Stimulated activated naive B cell treated with anti-CD40 and anti-IgM and Interleukin-4, amounts not matched to agents 10 μg/mL and 1 μg/mL and 100 μg/mL, for 72 hours (primary cell): ENCODE results near the gene KRT38.
A peak's percentile ranks its signal among the peaks of the same experiment; 100 is the strongest.
"Not testable (repeated sequence)": the region's sequence is repeated elsewhere in the genome, so short reads cannot be mapped to it uniquely, and the experiment has no call there.

Experiments
- ATAC-seq, 2 donors: fragments of 150-1000 bp; cut with Tn5 transposase; replicated peaks; 2 replicates each; pipeline ENCODE4 v1.10.0; 2021; ENCODE audit warnings: moderate library complexity in 1 of 2
- DNase-seq: peaks from one replicate; pipeline ENCODE4 v3.0.0; 2021
- H3K27ac Mint-ChIP-seq: one replicate; pipeline ENCODE4 v1.8.0; 2022; ENCODE audit warnings: mild to moderate bottlenecking, mixed read lengths
- H3K27me3 Mint-ChIP-seq, 2 donors: one replicate each; pipeline ENCODE4 v1.8.0; 2022; ENCODE audit warnings: mixed read lengths in 2 of 2
- H3K36me3 Mint-ChIP-seq, 2 donors: one replicate each; pipeline ENCODE4 v1.8.0; 2022; ENCODE audit warnings: mixed read lengths in 2 of 2, mild to moderate bottlenecking in 1 of 2
- H3K4me1 Mint-ChIP-seq, 2 donors: one replicate each; pipeline ENCODE4 v1.8.0; 2022; ENCODE audit warnings: mixed read lengths in 2 of 2, mild to moderate bottlenecking in 1 of 2
- H3K4me3 Mint-ChIP-seq, 2 donors: one replicate each; pipeline ENCODE4 v1.8.0; 2022; ENCODE audit warnings: mild to moderate bottlenecking in 2 of 2, mixed read lengths in 2 of 2, moderate library complexity in 1 of 2
- H3K9me3 Mint-ChIP-seq, 2 donors: one replicate each; pipeline ENCODE4 v1.8.0; 2022; ENCODE audit warnings: mixed read lengths in 2 of 2, mild to moderate bottlenecking in 1 of 2

KRT38 gene

DNA sequence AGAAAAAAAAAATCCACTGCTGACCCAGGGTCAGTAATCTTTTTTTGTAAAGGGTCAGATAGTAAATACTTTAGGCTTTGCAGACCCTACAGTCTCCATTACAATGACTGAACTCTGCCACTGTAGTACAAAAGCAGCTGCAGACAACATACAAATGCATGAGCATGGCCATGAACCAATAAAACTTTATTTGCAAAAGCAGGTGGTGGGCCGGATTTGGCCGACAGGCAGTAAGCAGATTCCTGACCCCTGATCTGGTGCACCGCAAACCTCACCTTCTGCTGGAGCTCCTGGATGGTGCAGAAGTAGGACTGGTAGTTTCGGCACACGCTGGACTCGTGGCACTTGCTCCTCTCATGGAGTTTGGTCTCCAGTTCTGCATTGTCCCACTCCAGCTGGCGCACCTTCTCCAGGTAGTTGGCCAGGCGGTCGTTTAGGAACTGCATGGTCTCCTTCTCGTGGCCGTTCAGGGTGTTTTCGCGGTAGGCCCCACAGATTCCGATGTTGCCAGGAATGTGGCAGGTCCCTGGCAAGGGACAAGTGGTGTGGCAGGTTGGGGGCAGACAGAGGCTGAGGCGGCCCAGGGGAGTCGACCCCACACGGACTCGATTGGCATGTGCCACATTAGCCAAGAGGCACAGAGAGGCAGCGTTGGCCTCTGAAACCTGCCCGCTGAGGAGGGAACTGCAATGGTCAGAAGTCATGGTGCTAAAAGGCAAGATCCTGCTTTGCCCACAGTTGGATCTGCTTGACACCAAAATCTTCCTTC lies 29.5 kb downstream of the KRT38 start:
- ATAC-seq (no peak), DNase-seq (no peak)
- Mint-ChIP-seq H3K4me3 (no peak overlapping the region), H3K27ac (no peak overlapping the region), H3K36me3 (no peaks in the 10 kb centered on the region), H3K9me3 (no peaks in the 10 kb centered on the region), H3K27me3 (peaks cover 19 to 45% of the 10 kb centered on the region in 2 donors), H3K4me1 (no peaks in the 10 kb centered on the region)

DNA sequence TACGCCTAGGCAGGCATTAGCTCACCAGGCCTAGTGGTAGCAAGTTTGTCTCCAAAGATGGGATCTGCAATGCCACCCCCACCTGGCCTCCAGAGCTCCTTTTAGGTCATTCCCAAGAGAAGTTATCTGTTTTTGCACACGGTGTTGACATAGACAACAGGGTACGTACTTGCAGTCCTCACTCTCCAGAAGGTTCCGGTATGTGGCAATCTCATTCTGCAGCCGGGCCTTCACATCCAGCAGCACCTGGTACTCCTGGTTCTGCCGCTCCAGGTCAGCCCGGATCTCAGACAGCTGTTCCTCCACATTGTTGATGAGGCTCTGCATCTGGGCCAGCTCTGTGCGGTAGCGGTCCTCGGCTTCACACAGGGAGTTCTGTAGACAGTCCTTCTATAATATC lies 33.6 kb downstream of the KRT38 start:
- H3K9me3 Mint-ChIP-seq = no peaks in the 10 kb centered on the region
- DNase-seq (no peak), ATAC-seq (no peak)
- no peak overlapping the region for H3K27ac Mint-ChIP-seq
- no peaks in the 10 kb centered on the region for H3K36me3 Mint-ChIP-seq
- H3K4me3 Mint-ChIP-seq = no peak overlapping the region
- no peaks in the 10 kb centered on the region for H3K4me1 Mint-ChIP-seq
- H3K27me3 Mint-ChIP-seq = peaks cover 20 to 38% of the 10 kb centered on the region in 2 donors

DNA sequence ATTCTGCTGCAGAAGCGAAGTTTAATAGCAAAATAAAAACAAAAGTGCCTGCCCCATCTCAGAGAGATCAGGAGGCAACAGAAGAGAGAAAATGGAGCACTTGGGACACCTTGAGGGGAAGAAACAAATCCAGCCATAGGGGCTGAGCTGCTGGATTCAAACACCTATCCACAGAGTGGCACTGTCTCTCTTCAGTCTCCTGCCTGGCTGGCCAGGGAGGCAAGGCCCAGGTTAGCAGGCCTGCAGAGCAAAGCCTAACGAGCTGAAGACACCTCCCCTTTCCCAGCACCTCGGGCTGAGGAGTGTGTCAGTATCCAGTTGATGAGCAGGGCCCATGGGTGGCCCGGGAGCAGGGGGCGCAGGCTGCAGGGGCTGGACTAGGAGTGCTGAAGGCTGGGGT lies 34.6 kb downstream of the KRT38 start:
- Mint-ChIP-seq H3K9me3 (no peaks in the 10 kb centered on the region), H3K4me1 (no peaks in the 10 kb centered on the region), H3K27ac (no peak overlapping the region), H3K4me3 (no peak overlapping the region), H3K36me3 (no peaks in the 10 kb centered on the region), H3K27me3 (peaks cover 25 to 30% of the 10 kb centered on the region in 2 donors)
- DNase-seq (no peak), ATAC-seq (no peak)

DNA sequence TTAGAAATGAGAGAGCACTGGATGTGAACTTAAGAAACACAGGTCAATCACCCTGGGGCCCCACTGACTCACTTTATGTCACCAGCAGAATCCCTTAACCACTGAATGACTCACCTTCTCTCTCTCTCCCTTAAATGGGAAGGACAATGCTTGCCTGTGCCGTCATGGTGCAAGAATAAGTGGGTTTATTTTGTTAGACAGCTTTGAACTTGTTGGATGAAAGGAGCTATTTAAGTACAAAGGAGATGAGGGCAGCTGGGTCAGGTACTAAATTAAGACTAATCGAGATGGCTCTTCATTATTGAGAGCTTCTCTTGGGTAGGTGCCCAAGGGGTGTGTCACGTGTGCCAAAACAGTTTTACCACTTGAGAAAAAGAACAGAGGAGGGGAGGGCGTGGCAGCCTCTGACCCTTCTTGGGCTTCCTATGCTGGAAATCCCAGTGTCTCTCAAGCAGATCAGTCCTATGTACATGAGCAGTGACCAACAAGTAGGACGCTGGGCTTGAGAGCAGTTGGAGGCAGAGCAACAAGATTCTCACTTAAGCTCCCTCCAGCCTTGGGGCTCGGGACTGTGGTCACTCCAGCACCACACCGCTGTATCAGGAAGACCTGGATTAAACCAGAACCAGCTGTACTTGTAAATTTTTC lies 36.6 kb downstream of the KRT38 start:
- H3K27me3 Mint-ChIP-seq = peaks cover 25 to 36% of the 10 kb centered on the region in 2 donors
- ATAC-seq = peak in 1 of 2 donors; percentile 53
- DNase-seq = no peak
- H3K9me3 Mint-ChIP-seq = no peaks in the 10 kb centered on the region
- no peaks in the 10 kb centered on the region for H3K4me1 Mint-ChIP-seq
- no peaks in the 10 kb centered on the region for H3K36me3 Mint-ChIP-seq
- H3K27ac Mint-ChIP-seq = no peak overlapping the region
- no peak overlapping the region for H3K4me3 Mint-ChIP-seq

DNA sequence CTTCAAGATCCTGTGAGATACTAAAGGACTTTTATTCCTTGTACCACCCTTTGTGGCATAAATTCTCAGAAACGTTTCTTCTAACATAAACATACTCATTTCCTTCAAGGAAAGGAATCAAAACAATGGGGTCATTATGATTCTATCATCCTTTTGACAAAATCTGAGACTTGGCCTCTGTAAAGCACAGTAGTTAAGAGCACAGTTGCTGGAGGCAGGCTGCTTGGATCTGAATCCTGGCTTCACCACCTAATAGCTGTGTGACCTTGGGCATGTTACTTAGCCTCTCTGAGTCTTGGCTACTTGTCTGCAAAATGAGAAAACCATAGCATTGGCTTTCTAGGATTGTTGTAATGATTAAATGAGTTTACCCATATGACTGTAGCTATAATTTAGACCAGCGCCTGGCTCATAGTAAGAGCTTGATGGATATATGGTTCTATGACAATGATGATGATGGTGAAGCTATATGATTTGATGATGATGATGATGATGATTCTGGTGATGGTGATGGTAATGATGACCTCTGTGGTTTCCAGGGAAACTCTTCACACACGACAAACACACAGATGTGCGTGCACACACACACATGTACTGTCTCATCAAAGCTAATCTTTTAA lies 37.3 kb downstream of the KRT38 start:
- no peak for ATAC-seq
- H3K27ac Mint-ChIP-seq = no peak overlapping the region
- H3K4me1 Mint-ChIP-seq = no peaks in the 10 kb centered on the region
- H3K36me3 Mint-ChIP-seq = no peaks in the 10 kb centered on the region
- DNase-seq = no peak
- H3K4me3 Mint-ChIP-seq = no peak overlapping the region
- peaks cover 20 to 32% of the 10 kb centered on the region in 2 donors for H3K27me3 Mint-ChIP-seq
- H3K9me3 Mint-ChIP-seq = no peaks in the 10 kb centered on the region

DNA sequence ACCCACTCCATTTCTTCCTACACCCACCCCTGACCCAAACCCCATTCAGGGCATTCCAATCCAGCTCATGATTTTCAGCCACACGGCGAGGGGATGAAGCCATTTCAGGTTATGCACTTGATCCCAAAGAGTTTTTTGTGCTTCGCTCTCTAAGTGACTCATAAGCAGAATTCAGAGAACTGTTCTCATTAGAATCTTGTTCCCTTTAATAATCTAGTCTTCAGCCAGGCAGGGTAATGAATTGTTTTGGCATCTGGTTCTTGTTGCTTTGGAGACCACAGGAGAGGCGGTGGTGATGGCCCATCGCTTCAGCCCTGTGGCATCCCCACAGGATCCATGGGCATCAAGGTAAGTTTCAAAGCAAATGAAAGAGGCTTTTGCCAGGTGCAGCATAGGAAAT lies 38.6 kb downstream of the KRT38 start:
- DNase-seq (no peak), ATAC-seq (no peak)
- no peak overlapping the region for H3K27ac Mint-ChIP-seq
- no peaks in the 10 kb centered on the region for H3K36me3 Mint-ChIP-seq
- H3K9me3 Mint-ChIP-seq = no peaks in the 10 kb centered on the region
- H3K27me3 Mint-ChIP-seq = peaks cover 26 to 34% of the 10 kb centered on the region in 2 donors
- H3K4me3 Mint-ChIP-seq = no peak overlapping the region
- H3K4me1 Mint-ChIP-seq = no peaks in the 10 kb centered on the region

DNA sequence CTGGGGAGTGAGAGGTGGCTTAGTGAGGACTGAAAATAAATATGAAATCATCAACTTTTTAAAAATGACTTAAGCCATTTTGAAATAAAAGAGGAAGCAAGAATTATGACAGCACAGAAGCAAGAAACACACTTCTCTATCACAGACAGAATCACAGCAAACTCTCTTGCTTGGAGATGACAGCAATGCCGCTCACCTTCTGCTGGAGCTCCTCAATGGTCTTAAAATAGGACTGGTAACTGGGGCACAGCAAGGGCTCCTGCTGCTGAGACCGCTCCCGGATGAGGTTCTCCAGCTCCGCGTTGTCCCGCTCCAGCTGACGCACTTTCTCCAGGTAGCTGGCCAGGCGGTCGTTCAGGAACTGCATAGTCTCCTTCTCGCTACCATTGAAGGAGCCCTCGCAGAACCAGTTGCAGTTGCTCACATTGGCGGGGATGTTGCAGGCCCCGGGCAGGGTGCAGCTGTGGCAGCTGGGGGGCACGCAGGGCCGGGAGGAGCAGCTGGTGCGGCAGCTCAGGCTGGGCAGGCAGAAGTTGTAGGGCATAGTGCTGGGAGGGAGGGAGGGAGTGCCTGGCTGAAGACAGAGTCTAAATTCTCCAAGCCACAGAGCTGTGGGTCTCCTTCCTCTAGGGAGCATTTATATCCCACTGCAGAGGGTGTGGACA lies 43.7 kb downstream of the KRT38 start, which contains the start of gene KRT31:
TSS of gene KRT31 (minus strand) at position 613 of the 665 bp plus-strand sequence. CDS start at position 544, 69 bp downstream.
- H3K4me3 Mint-ChIP-seq = no peak within 1 kb of the TSS
- H3K36me3 Mint-ChIP-seq = no peaks in the 10 kb centered on the region
- no peaks in the 10 kb centered on the region for H3K4me1 Mint-ChIP-seq
- ATAC-seq (no peak), DNase-seq (no peak)
- peaks cover 29 to 40% of the 10 kb centered on the region in 2 donors for H3K27me3 Mint-ChIP-seq
- H3K27ac Mint-ChIP-seq = no peak within 1 kb of the TSS
- H3K9me3 Mint-ChIP-seq = no peaks in the 10 kb centered on the region

DNA sequence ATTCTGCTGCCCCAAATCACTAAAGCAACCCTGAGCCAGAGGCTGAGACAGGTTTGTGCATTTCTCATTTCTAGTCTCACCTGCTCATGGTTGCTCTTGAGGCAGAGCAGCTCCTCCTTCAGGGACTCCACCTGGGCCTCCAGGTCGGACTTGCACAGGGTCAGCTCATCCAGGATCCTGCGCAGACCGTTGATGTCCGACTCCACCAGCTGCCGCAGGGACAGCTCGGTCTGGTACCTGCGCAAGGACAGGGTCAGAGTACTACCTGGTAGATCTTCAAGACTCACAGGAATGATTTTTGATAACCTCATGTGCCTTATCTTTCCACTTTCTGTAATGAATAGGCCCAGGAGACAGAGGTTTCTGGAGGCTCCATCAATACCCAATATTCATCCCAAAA lies 44.4 kb downstream of the KRT38 start:
- ATAC-seq = no peak
- Mint-ChIP-seq H3K36me3 (no peaks in the 10 kb centered on the region), H3K27ac (no peak overlapping the region)

DNA sequence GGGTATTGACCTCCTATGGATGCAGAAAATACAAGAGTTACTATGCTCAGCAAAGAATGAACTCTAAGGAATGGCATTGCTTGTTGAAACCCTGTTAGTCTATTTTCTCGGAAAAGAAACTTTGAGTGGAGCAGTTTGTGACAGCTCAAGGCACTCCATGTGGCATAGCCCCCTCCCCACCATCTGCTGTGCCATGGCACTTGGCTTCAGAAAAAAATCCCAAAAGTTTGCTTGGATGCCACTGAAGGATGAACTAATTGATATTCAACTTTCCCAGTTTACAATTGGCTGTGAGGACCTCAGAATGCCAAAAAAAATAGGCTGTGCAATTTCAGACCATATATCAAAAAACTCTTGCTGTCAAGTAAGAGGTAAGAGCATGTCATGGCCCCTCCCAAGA lies 45.2 kb downstream of the KRT38 start:
- ATAC-seq (no peak), DNase-seq (no peak)
- Mint-ChIP-seq H3K27ac (no peak overlapping the region), H3K36me3 (no peaks in the 10 kb centered on the region), H3K27me3 (peaks cover 31 to 38% of the 10 kb centered on the region in 2 donors), H3K4me1 (no peaks in the 10 kb centered on the region), H3K4me3 (no peak overlapping the region), H3K9me3 (no peaks in the 10 kb centered on the region)

More for the DNA sequence above, 44.4 kb downstream of the KRT38 start:
- DNase-seq = no peak
- Mint-ChIP-seq H3K4me1 (no peaks in the 10 kb centered on the region), H3K4me3 (no peak overlapping the region), H3K9me3 (no peaks in the 10 kb centered on the region), H3K27me3 (peaks cover 28 to 41% of the 10 kb centered on the region in 2 donors)

DNA sequence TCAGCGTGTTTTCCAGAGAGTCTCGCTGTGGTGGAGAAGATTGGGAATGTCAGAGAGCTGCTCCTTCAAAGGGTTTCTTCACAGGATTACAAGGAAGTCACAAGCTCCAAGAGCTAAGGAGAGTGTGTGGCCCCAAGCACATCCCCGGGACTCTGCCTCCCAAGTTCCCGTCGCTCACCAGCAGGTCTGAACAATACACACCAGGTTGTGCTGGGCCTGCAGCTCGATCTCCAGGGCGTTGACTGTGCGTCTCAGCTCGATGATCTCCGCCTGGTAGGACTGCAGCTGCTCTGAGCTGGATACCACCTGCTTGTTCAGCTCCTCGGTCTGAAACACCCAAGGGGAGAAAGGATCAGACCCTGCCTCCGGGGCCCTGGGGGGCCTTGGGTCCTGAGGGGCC lies 45.7 kb downstream of the KRT38 start:
- H3K27me3 Mint-ChIP-seq = peaks cover 31 to 39% of the 10 kb centered on the region in 2 donors
- H3K9me3 Mint-ChIP-seq, H3K36me3 Mint-ChIP-seq, DNase-seq, H3K4me1 Mint-ChIP-seq, H3K4me3 Mint-ChIP-seq, ATAC-seq, H3K27ac Mint-ChIP-seq: not testable (repeated sequence)

DNA sequence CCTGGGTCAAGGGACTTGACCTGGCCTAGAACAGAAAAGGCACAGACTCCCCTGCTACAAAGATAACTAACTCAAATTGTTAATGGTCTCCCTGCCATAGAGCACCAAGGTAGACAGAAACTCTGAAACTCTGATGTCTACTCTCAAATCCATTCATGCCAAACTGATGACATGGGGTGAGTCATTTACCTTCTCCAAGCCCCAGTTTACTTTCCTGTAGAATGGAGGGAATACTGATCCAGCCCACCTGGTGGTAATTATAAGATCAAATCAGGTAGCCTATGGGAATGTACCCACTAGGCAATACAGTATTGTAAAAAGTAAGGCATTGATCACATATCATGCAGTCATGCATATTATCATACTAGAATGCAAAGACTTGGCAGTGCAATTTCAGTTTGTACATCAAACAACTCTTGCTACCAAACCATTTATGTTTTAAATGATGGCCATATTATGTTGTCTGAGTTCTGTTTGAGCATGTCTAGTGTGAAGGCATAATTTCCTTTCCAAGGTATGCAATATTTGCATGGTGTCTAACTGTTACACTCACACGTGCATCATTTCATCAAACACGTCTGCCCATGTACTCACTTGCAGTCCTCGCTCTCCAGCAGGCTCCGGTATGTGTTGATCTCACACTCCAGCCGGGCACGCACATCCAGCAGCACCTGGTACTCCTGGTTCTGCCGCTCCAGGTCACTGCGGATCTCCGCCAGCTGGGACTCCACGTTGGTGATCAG lies 46.4 kb downstream of the KRT38 start:
- no peak for ATAC-seq
- Mint-ChIP-seq H3K4me1 (no peaks in the 10 kb centered on the region), H3K4me3 (no peak overlapping the region), H3K27ac (no peak overlapping the region), H3K36me3 (no peaks in the 10 kb centered on the region), H3K27me3 (peaks cover 35 to 40% of the 10 kb centered on the region in 2 donors), H3K9me3 (no peaks in the 10 kb centered on the region)
- no peak for DNase-seq

DNA sequence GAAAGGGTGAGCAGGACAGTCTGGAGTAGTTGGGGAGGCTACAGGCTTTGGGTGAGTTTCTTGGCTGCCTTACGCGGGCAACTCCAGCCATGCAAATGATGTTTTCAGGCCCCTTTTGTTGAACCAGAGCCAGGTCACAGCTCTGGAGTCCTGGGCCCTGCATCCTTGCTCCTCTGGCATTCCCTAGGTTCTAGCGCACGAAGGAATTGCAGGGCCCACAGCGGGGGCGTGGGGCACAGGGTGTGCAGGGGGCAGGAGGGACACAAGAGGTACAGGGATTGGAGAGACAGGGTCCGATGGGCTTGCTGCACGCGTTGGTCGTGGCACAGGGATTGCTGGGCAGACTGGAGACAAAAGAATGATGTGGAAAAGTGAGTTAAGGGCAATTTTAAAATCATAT lies 47.0 kb downstream of the KRT38 start:
- no peak overlapping the region for H3K4me3 Mint-ChIP-seq
- peaks cover 41% of the 10 kb centered on the region in 2 donors for H3K27me3 Mint-ChIP-seq
- no peak overlapping the region for H3K27ac Mint-ChIP-seq
- H3K4me1 Mint-ChIP-seq = no peaks in the 10 kb centered on the region
- H3K9me3 Mint-ChIP-seq = peaks cover 0 to 1% of the 10 kb centered on the region in 2 donors
- no peak for ATAC-seq
- no peak for DNase-seq
- H3K36me3 Mint-ChIP-seq = no peaks in the 10 kb centered on the region

DNA sequence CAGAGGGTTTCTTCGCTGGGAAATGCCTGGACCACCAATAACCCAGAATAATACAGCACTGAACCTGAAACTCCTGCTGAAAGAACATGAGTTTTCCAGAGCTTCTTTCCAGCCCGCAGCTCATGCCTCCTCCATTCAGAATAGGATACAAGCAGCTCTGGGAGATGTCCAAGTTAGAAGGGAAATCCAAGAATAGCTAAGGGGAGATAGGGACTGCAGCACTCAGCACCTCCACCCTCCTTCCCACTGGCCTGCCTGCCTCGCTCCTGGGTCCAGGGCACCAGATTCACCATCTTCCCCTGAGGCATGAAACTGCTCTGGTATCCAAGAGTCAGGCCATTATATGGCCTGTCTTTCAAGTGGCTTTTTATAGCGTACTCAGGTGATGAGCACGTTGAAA lies 47.5 kb downstream of the KRT38 start:
- no peak overlapping the region for H3K4me3 Mint-ChIP-seq
- no peaks in the 10 kb centered on the region for H3K36me3 Mint-ChIP-seq
- no peaks in the 10 kb centered on the region for H3K4me1 Mint-ChIP-seq
- H3K27ac Mint-ChIP-seq = no peak overlapping the region
- no peak for ATAC-seq
- DNase-seq = no peak
- peaks cover 41 to 46% of the 10 kb centered on the region in 2 donors for H3K27me3 Mint-ChIP-seq
- peaks cover 0 to 1% of the 10 kb centered on the region in 2 donors for H3K9me3 Mint-ChIP-seq

DNA sequence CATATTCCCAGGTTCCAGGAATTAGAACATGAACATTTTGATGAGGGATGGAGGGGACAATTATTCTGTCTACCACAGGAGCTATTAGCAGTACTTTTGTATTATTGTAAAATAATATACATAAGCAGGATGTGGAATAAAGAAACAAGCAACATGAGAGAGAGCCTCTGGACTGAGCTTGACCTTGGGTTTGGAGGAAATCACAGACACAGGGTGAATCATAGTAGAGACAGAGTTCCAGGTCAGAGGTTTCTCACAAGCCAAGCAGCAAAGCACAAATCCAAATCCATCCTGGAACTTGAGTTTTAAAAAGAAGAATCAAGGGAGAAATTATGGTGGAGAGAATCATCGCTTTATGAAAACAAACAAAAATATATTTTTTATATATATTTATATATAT lies 48.5 kb downstream of the KRT38 start:
- Mint-ChIP-seq H3K27me3 (peaks cover 35 to 48% of the 10 kb centered on the region in 2 donors), H3K4me1 (no peaks in the 10 kb centered on the region), H3K27ac (no peak overlapping the region), H3K4me3 (no peak overlapping the region), H3K9me3 (peaks cover 4 to 5% of the 10 kb centered on the region in 2 donors), H3K36me3 (no peaks in the 10 kb centered on the region)
- no peak for DNase-seq
- ATAC-seq = no peak
